Mammary epithelial cell (primary cell): ENCODE data around the gene TLE3.

Experiments used
- EZH2 ChIP-seq: IDR thresholded peaks from 2 replicates; pipeline ENCODE4 v1.6.1; 2012; ENCODE audit warnings: low read length, inconsistent platforms, borderline replicate concordance
- TF ChIP-seq, protein P1 (sequence below), 2 donors: IDR thresholded peaks in 1 of 2; conservative IDR thresholded peaks in 1 of 2; 2 replicates each; pipeline ENCODE4 v1.5.1; 2011 to 2012; ENCODE audit warnings: inconsistent platforms in 2 of 2, low read length in 2 of 2, mild to moderate bottlenecking in 2 of 2, control low read depth in 1 of 2, low read depth in 1 of 2; ENCODE audit not compliant: insufficient read depth in 1 of 2; ENCODE audit errors: extremely low read depth in 1 of 2

DNA sequence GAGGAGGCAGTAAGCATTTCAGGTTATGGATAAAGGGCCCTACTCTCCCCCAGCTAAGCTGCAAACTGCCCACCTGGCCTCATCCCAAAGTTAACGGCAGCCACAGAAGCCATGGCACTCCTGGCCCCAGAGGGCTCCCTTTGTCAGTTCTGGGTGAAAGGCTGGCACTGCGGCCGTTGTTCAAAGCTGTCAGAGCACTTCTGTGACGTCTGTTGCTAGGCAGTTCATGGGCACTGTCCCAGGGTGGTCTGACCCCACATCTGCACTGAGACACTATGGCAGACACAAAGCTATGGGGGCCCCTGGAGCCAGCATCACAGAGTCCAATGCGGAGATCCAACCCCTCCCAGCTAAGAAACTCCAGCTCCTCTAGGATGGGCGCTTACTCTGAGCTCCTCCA is 30.0 kb downstream of the TLE3 start:
- TF ChIP-seq, protein P1, sequence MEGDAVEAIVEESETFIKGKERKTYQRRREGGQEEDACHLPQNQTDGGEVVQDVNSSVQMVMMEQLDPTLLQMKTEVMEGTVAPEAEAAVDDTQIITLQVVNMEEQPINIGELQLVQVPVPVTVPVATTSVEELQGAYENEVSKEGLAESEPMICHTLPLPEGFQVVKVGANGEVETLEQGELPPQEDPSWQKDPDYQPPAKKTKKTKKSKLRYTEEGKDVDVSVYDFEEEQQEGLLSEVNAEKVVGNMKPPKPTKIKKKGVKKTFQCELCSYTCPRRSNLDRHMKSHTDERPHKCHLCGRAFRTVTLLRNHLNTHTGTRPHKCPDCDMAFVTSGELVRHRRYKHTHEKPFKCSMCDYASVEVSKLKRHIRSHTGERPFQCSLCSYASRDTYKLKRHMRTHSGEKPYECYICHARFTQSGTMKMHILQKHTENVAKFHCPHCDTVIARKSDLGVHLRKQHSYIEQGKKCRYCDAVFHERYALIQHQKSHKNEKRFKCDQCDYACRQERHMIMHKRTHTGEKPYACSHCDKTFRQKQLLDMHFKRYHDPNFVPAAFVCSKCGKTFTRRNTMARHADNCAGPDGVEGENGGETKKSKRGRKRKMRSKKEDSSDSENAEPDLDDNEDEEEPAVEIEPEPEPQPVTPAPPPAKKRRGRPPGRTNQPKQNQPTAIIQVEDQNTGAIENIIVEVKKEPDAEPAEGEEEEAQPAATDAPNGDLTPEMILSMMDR (conservative IDR thresholded peaks at IDR 0.05 in 1 of 2, IDR thresholded peaks at IDR 0.05 in 1 of 2; ENCODE audit: extremely low read depth in 1 of 2, insufficient read depth in 1 of 2, low read depth in 1 of 2, low read length in 2 of 2), result no peak
- no peak for TF ChIP-seq EZH2
